ENCODE measurements around the gene SMDT1.
"Not testable (repeated sequence)": the region's sequence is repeated elsewhere in the genome, so short reads cannot be mapped to it uniquely, and the experiment has no call there.

Gene SMDT1

DNA sequence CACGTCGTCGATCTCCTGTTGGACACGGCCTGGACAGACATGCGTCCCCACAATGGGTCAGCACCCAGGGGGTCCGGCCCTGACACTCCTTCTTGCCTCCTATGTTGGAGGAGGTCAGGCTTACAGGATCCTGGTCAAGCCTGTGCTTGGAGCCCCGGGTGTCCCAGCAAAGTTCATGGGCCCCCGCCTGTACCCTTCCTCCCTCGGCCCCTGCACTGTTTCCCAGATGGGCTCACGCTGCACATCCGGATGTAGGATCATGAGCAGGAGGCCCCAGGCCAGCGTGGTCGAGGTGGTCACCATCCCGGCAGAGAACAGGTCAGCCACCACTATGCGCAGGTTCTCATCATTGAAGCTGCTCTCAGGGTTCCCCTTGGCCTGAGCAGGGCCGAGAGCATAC, 48.1 kb downstream of the SMDT1 start:
- Histone ChIP-seq H3K27me3 (ENCODE audit: insufficient read depth, poor library complexity, severe bottlenecking) (no peaks in the 10 kb centered on the region), H3K9me3 (ENCODE audit: severe bottlenecking) (no peaks in the 10 kb centered on the region), H3K4me1 (ENCODE audit: insufficient read depth, poor library complexity, severe bottlenecking) (no peaks in the 10 kb centered on the region), H3K36me3 (ENCODE audit: low read depth) (no peaks in the 10 kb centered on the region), H3K4me3 (ENCODE audit: severe bottlenecking) (no peak overlapping the region), H3K27ac (ENCODE audit: poor library complexity, severe bottlenecking) (no peak overlapping the region)
- TF ChIP-seq, protein P1, sequence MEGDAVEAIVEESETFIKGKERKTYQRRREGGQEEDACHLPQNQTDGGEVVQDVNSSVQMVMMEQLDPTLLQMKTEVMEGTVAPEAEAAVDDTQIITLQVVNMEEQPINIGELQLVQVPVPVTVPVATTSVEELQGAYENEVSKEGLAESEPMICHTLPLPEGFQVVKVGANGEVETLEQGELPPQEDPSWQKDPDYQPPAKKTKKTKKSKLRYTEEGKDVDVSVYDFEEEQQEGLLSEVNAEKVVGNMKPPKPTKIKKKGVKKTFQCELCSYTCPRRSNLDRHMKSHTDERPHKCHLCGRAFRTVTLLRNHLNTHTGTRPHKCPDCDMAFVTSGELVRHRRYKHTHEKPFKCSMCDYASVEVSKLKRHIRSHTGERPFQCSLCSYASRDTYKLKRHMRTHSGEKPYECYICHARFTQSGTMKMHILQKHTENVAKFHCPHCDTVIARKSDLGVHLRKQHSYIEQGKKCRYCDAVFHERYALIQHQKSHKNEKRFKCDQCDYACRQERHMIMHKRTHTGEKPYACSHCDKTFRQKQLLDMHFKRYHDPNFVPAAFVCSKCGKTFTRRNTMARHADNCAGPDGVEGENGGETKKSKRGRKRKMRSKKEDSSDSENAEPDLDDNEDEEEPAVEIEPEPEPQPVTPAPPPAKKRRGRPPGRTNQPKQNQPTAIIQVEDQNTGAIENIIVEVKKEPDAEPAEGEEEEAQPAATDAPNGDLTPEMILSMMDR (IDR thresholded peaks at IDR 0.05; ENCODE audit: poor library complexity, severe bottlenecking): no peak
- DNase-seq (ENCODE audit: low spot score) (no peak), ATAC-seq (ENCODE audit: low read depth) (no peak)

DNA sequence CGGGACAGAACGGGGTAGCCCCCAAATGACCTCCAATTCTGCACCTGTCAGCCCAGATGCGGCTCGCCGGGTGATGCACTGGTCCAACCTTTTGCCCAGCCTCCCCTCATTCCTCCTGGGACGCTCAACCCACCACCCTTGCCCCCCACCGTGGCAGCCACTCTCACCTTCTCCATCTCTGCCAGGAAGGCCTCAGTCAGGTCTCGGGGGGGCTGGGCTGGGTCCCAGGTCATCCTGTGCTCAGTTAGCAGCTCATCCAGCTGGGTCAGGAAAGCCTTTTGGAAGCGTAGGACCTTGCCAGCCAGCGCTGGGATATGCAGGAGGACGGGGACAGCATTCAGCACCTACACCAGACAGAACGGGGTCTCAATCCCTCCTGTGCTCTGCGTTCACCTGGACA, 48.5 kb downstream of the SMDT1 start:
- not testable (repeated sequence) for H3K27ac ChIP-seq (ENCODE audit: poor library complexity, severe bottlenecking); H3K9me3 ChIP-seq (ENCODE audit: severe bottlenecking); ATAC-seq (ENCODE audit: low read depth); H3K36me3 ChIP-seq (ENCODE audit: low read depth); H3K4me1 ChIP-seq (ENCODE audit: insufficient read depth, poor library complexity, severe bottlenecking); DNase-seq (ENCODE audit: low spot score); H3K4me3 ChIP-seq (ENCODE audit: severe bottlenecking); H3K27me3 ChIP-seq (ENCODE audit: insufficient read depth, poor library complexity, severe bottlenecking)

DNA sequence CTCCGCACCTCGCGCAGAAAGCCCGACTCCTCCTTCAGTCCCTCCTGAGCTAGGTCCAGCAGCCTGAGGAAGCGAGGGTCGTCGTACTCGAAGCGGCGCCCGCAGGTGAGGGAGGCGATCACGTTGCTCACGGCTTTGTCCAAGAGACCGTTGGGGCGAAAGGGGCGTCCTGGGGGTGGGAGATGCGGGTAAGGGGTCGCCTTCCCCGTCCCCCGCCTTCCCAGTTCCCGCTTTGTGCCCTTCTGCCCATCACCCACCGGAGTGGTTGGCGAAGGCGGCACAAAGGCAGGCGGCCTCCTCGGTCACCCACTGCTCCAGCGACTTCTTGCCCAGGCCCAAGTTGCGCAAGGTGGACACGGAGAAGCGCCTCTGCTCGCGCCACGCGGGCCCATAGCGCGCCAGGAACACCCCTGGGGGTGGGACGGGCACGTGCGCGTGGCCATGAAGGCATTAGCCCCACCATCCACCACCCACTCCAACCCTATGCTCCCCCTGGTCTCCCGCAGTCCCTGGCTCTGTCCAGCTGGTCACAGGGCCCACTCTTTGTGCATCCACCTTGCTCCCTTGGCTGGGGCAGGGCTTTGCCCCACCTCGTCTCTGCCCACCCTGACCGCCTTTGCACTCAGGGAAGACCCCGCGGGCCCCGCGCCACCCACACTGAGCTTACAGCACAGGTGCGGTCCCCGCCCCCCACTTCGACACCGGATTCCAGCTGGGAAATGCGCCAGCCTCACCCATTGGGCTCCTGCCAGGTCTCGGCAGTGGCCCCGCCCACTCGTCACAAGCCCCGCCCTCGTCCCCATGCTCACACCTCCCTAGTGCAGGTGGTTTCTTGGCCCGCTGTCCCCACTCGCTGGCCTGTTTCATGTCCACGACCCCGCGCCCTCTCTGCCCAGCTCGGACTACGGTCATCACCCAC, 49.5 kb downstream of the SMDT1 start:
- not testable (repeated sequence) for H3K4me3 ChIP-seq (ENCODE audit: severe bottlenecking); H3K27ac ChIP-seq (ENCODE audit: poor library complexity, severe bottlenecking); DNase-seq (ENCODE audit: low spot score); H3K36me3 ChIP-seq (ENCODE audit: low read depth); H3K4me1 ChIP-seq (ENCODE audit: insufficient read depth, poor library complexity, severe bottlenecking); H3K9me3 ChIP-seq (ENCODE audit: severe bottlenecking); H3K27me3 ChIP-seq (ENCODE audit: insufficient read depth, poor library complexity, severe bottlenecking)
- 0 out of 3 replicates have a peak, but pooled peaks have one; percentile 13 for ATAC-seq (ENCODE audit: low read depth)

DNA sequence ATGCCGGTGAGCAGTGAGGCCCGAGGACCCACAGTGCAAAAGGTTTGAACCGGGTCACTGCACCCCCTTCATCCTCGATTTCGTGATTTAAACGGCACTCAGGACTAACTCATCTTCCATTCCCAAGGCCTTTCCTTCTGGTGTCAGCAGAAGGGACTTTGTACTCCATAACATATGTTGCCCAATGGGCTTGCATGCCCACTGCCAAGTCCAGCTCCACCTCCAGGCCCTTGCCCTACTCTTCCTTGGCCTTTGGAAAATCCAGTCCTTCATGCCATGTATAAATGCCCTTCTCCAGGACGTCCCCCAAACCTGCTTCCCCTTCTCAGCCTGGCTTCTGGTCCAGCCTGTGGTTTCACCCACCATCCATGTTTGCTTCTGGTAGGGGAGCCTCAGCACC, 50.7 kb downstream of the SMDT1 start:
- H3K27me3 ChIP-seq (ENCODE audit: insufficient read depth, poor library complexity, severe bottlenecking); H3K36me3 ChIP-seq (ENCODE audit: low read depth); H3K4me3 ChIP-seq (ENCODE audit: severe bottlenecking); H3K4me1 ChIP-seq (ENCODE audit: insufficient read depth, poor library complexity, severe bottlenecking); DNase-seq (ENCODE audit: low spot score); H3K27ac ChIP-seq (ENCODE audit: poor library complexity, severe bottlenecking); ATAC-seq (ENCODE audit: low read depth); H3K9me3 ChIP-seq (ENCODE audit: severe bottlenecking): not testable (repeated sequence)

DNA sequence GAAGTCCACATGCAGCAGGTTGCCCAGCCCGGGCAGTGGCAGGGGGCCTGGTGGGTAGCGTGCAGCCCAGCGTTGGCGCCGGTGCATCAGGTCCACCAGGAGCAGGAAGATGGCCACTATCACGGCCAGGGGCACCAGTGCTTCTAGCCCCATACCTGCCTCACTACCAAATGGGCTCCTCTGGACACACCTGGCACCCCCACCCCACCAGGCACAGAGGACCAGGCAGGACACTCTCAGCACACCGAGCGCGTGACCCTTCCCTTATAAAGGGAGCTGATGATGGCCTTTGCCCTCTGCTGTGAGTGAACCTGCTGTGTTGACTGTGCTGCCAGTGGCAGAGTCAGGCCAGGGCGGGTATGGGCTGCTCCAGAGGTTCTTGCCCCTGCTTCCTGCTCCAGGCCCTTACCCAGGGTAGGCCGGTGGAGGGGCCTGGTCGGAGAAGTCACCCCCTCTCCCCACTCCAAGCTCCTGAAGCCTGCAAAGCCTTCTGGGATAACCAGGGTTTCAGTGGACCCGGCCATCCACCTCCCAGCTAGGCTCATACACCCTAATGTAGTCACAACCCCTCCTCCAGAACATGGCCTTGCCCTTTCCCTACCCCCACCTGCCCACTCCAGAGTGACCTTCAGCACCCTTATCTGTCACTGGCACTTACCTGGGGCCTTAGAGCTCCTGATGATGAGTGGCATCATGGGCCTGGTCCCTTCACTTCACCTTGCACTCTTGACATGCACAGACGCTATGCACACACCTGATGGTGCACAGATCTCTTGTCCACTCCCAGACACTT, 51.3 kb downstream of the SMDT1 start, which contains the start of gene CYP2D6:
CYP2D6 (minus strand) TSS at position 172 of the 793 bp plus-strand sequence; CDS start at position 153, 19 bp downstream.
- not testable (repeated sequence) for H3K4me3 ChIP-seq (ENCODE audit: severe bottlenecking); H3K4me1 ChIP-seq (ENCODE audit: insufficient read depth, poor library complexity, severe bottlenecking)

DNA sequence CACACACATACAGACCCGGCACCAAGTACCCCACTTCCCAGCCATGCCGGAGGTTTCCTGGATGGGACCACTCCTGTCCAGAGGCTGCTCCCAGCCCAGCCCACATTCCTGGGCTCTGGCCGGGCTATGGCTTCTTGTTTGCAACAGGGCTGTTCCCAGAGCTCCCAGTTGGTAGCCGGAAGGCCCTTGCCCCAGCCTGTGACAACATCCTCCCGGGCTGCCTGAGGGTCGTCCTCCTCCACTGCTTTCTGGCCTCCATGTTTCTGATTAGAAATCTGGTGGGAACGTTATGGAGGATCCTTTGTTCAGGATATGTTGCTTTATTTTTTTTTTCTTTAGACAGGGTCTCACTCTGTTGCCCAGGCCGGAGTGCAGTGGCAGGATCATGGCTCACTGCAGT, 52.1 kb downstream of the SMDT1 start:
- no peaks in the 10 kb centered on the region for H3K4me1 ChIP-seq (ENCODE audit: insufficient read depth, poor library complexity, severe bottlenecking)
- H3K27ac ChIP-seq (ENCODE audit: poor library complexity, severe bottlenecking): no peak overlapping the region
- no peaks in the 10 kb centered on the region for H3K36me3 ChIP-seq (ENCODE audit: low read depth)
- TF ChIP-seq, protein P1 (IDR thresholded peaks at IDR 0.05; ENCODE audit: poor library complexity, severe bottlenecking): no peak
- no peak overlapping the region for H3K4me3 ChIP-seq (ENCODE audit: severe bottlenecking)
- no peak for ATAC-seq (ENCODE audit: low read depth)
- H3K27me3 ChIP-seq (ENCODE audit: insufficient read depth, poor library complexity, severe bottlenecking): no peaks in the 10 kb centered on the region
- no peaks in the 10 kb centered on the region for H3K9me3 ChIP-seq (ENCODE audit: severe bottlenecking)
- no peak for DNase-seq (ENCODE audit: low spot score)

More for the DNA sequence above, 51.3 kb downstream of the SMDT1 start, which contains the start of gene CYP2D6:
- not testable (repeated sequence) for DNase-seq (ENCODE audit: low spot score); H3K9me3 ChIP-seq (ENCODE audit: severe bottlenecking); H3K27ac ChIP-seq (ENCODE audit: poor library complexity, severe bottlenecking); H3K36me3 ChIP-seq (ENCODE audit: low read depth); H3K27me3 ChIP-seq (ENCODE audit: insufficient read depth, poor library complexity, severe bottlenecking)
- ATAC-seq (ENCODE audit: low read depth): 0 out of 3 replicates have a peak, but pooled peaks have one; percentile 8
